GM21529 (cell line): ENCODE measurements around the gene TP53TG3F.
"Not testable (repeated sequence)": the region's sequence is repeated elsewhere in the genome, so short reads cannot be mapped to it uniquely, and the experiment has no call there.

Experiments
- ATAC-seq: cut with Tn5 transposase; IDR thresholded peaks from one replicate; pipeline ENCODE4 v1.9.1; 2021; ENCODE audit not compliant: unreplicated experiment

TP53TG3F gene, protein sequence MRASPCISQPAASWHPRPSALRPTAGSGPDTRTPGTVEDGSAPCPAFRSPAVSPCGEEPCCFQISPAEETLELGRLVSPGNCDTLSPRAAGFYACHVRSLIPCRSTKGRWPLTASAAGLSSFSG

DNA sequence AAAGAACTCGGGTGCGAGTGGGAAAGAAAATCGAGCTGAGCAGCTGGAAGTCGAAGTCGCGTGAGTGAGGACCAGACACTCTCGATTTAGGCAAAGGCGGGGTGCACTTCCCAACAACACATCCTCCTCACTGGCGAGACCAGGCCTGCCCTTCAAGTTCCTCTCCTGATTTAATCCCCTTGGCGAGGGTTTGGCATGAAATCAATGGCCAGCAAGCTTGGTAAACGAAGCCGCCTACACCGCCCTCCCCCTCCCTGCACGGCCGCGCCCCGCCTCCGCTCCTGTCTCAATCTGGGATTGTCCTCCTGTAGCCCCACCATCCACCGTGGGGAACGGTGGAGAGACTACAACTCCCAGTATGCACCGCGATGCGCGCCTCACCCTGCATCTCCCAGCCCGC, at the start of gene TP53TG3F:
TP53TG3F (plus strand) TSS at position 301 of the 400 bp plus-strand sequence; CDS start at position 369, 68 bp downstream.
- ATAC-seq: not testable (repeated sequence)

DNA sequence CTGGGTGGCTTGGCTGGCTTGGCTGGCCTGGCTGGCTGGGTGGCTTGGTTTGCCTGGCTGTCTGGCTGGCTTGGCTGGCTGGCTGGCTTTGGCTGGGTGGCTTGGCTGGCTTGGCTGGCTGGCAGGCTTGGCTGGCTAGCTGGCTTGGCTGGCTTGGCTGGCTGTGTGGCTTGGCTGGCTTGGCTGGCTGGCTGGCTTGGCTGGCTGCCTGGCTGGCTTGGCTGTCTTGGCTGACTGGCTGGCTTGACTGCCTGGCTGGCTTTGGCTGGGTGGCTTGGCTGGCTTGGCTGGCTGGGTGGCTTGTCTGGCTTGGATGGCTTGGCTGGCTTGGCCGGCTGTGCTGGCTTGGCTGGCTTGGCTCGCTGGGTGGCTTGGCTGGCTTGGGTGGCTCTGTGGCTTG, 32.2 kb downstream of the TP53TG3F start:
- not testable (repeated sequence) for ATAC-seq

DNA sequence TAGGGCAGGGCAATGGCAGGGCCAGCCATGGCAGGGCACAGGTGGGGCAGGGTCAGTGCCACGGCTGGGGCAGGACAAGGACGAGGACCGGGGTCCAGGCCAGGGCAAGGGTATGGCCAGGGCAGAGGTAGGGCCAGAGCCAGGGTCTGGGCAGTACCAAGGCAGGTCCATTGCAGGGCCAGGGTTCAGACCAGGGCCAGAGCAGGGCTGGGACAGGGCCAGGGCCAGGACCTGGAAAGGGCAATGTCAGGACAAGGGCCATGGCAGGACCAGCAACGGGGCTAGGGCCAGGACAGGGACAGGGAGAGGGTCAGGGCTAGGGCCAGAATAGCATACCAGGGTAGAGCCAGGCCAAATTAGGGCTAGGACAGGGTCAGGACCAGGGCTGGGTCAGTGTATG, 47.8 kb downstream of the TP53TG3F start:
- not testable (repeated sequence) for ATAC-seq

DNA sequence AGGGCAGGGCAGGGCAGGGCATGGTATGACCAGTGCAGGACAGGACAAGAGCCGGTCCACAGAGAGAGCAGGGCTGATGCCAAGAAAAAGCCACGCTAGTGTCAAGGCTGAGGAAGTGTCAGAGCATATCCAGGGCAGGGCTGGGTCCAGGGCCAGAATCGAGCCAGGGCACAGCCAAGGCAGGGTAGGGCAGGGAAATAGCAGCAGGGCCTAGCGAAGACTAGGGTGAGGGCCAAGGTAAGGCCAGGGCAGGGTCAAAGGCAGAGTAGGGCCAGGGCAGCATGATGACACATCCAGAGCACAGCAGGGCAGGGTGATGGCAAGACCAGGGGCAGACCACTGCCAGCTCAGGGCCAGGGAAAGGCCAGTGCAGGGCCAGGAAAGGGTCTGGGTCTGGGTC, 49.7 kb downstream of the TP53TG3F start:
- ATAC-seq: not testable (repeated sequence)

DNA sequence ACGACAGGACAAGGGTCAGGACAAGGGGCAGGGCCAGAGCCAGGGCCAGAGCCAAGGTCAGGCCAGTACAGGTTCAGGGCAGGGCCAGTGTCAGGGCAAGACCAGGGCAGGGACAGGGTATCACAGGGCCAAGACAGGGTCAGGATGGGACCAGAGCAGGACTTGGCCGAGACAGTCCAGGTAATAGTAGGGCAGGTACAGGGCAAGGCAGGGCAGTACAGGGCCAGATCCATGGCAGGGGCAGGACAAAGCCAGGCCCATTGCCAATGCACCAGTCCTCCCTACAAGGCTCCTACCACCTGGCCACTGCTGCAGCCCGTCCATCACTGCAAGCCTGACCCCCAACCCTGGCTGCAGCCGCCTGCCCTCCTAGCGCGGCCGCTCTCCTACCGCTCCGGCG, 50.5 kb downstream of the TP53TG3F start:
- ATAC-seq: not testable (repeated sequence)
